ENCODE data around the gene CELSR1. TPM values are rescaled to one million over a fixed set of nuclear protein-coding genes. Genes with fewer than 3 reads are reported as not detected.

CELSR1 gene
- total and polyA plus RNA-seq, 2 of the 13 experiments (the other 11 are each of a cell fraction or from before 2014, with no cell fraction given): 0.78 to 1.8 TPM

GRCh38 chr22:46584081-46584921 lies 46.9 kb upstream of the CELSR1 start:
- H3K4me2 ChIP-seq (ENCODE audit: low read depth, low read length): no peak overlapping the region
- H3K79me2 ChIP-seq (ENCODE audit: insufficient read depth, low read length): peaks cover 18% of the 10 kb centered on the region
- CTCF ChIA-PET (ENCODE audit: low intra/inter-chr PET ratio, low total read pairs): no interaction called here
- no peaks in the 10 kb centered on the region for H3K27me3 ChIP-seq (ENCODE audit: control insufficient read depth in 1 of 2, insufficient read depth in 2 of 2, low read length in 2 of 2)
- peaks cover 8% of the 10 kb centered on the region for H4K20me1 ChIP-seq (ENCODE audit: insufficient read depth, low read length)
- no TSS peak for BruUV-seq (replicated peaks)
- in situ Hi-C loops (cut with HindIII; ENCODE audit: extremely low pct_ligation_motif_present, low pct_unique_long_range_greater_than_20kb): no loop called here
- peaks cover 34% of the 10 kb centered on the region for H3K4me1 ChIP-seq (ENCODE audit: insufficient read depth, low read length)
- no peaks in the 10 kb centered on the region for H3K36me3 ChIP-seq (replicated peaks in 1 of 2; ENCODE audit: control insufficient read depth in 1 of 2, insufficient read depth in 2 of 2, low read length in 2 of 2)
- no peak overlapping the region for H3K9ac ChIP-seq (ENCODE audit: insufficient read depth, low read depth, low read length)
- no peak for TF ChIP-seq PPARG (CRISPR knock-in tag; conservative IDR thresholded peaks at IDR 0.05)
- WGBS (ENCODE audit: low lambda C conversion rate): 95% methylated on average over 34 of the region's 43 CpGs
- POLR2A ChIA-PET: no interaction called here
- H3K27ac ChIP-seq (ENCODE audit: extremely low read length, insufficient read depth, low read length): no peak overlapping the region
- H3K4me3 ChIP-seq (replicated peaks in 1 of 3; ENCODE audit: insufficient read depth in 1 of 3, low read depth in 2 of 3, low read length in 3 of 3): no peak overlapping the region
- DNase-seq (ENCODE audit: low spot score) (no peak), FAIRE-seq (no peak), ATAC-seq (no peak)
- no peaks in the 10 kb centered on the region for H3K9me3 ChIP-seq (ENCODE audit: low read length)
- intact Hi-C loops (cut with micrococcal nuclease; ENCODE audit: unreplicated experiment): no loop called here
- no peak overlapping the region for H2AFZ ChIP-seq (ENCODE audit: low read length)

GRCh38 chr22:46583571-46583970 lies 46.2 kb upstream of the CELSR1 start:
- no TSS peak for BruUV-seq (replicated peaks)
- ChIA-PET CTCF (ENCODE audit: low intra/inter-chr PET ratio, low total read pairs) (no interaction called here), POLR2A (no interaction called here)
- H3K9me3 ChIP-seq (ENCODE audit: low read length): no peaks in the 10 kb centered on the region
- in situ Hi-C loops (cut with HindIII; ENCODE audit: extremely low pct_ligation_motif_present, low pct_unique_long_range_greater_than_20kb) (no loop called here), intact Hi-C loops (cut with micrococcal nuclease; ENCODE audit: unreplicated experiment) (no loop called here)
- peaks cover 18% of the 10 kb centered on the region for H3K79me2 ChIP-seq (ENCODE audit: insufficient read depth, low read length)
- ATAC-seq (no peak), DNase-seq (ENCODE audit: low spot score) (no peak), FAIRE-seq (no peak)
- H3K4me3 ChIP-seq (replicated peaks in 1 of 3; ENCODE audit: insufficient read depth in 1 of 3, low read depth in 2 of 3, low read length in 3 of 3): no peak overlapping the region
- H3K4me1 ChIP-seq (ENCODE audit: insufficient read depth, low read length): peaks cover 40% of the 10 kb centered on the region
- H3K9ac ChIP-seq (ENCODE audit: insufficient read depth, low read depth, low read length): no peak overlapping the region
- H3K27ac ChIP-seq (ENCODE audit: extremely low read length, insufficient read depth, low read length): no peak overlapping the region
- H3K27me3 ChIP-seq (ENCODE audit: control insufficient read depth in 1 of 2, insufficient read depth in 2 of 2, low read length in 2 of 2): no peaks in the 10 kb centered on the region
- no peak overlapping the region for H2AFZ ChIP-seq (ENCODE audit: low read length)
- no peak overlapping the region for H3K4me2 ChIP-seq (ENCODE audit: low read depth, low read length)
- peaks cover 8% of the 10 kb centered on the region for H4K20me1 ChIP-seq (ENCODE audit: insufficient read depth, low read length)
- H3K36me3 ChIP-seq (replicated peaks in 1 of 2; ENCODE audit: control insufficient read depth in 1 of 2, insufficient read depth in 2 of 2, low read length in 2 of 2): no peaks in the 10 kb centered on the region
- 96% methylated on average over 11 of the region's 11 CpGs for WGBS (ENCODE audit: low lambda C conversion rate)
- TF ChIP-seq TEAD2 (CRISPR knock-in tag; IDR thresholded peaks at IDR 0.05) (no peak), ATF2 (CRISPR knock-in tag; IDR thresholded peaks at IDR 0.05) (no peak), ZNF160 (CRISPR knock-in tag; IDR thresholded peaks at IDR 0.05) (no peak), ZNF451 (CRISPR knock-in tag; IDR thresholded peaks at IDR 0.05) (no peak), ZNF839 (CRISPR knock-in tag; IDR thresholded peaks at IDR 0.05; ENCODE audit: borderline replicate concordance) (no peak), PRDM15 (CRISPR knock-in tag; IDR thresholded peaks at IDR 0.05) (no peak), FIP1L1 (IDR thresholded peaks at IDR 0.05; ENCODE audit: borderline replicate concordance, insufficient read depth, low read depth, low read length) (no peak)
